Fibroblast of lung (primary cell): ENCODE results near the gene SIX6. TPM values are rescaled to one million over a fixed set of nuclear protein-coding genes. Genes with fewer than 3 reads are reported as not detected.
A peak's percentile ranks its signal among the peaks of the same experiment; 100 is the strongest.

Experiments used
- DNase-seq, 2 donors: peaks; one replicate each; pipeline versions ENCODE4 v3.0.0 to v3.0.0-alpha.2; 2010; ENCODE audit warnings: low read depth in 2 of 2
- H2AFZ ChIP-seq: 2 replicates; pipeline ENCODE4 v1.5.1; 2012; ENCODE audit warnings: low read length, control low read depth, inconsistent platforms
- H3K27ac ChIP-seq: 2 replicates; pipeline ENCODE4 v1.5.1; 2011; ENCODE audit warnings: low read length, control low read depth; ENCODE audit not compliant: insufficient read depth
- H3K27me3 ChIP-seq: 2 replicates; pipeline ENCODE4 v1.5.1; 2011; ENCODE audit warnings: mild to moderate bottlenecking, low read length; ENCODE audit not compliant: control insufficient read depth, insufficient read depth
- H3K36me3 ChIP-seq: 2 replicates; pipeline ENCODE4 v1.5.1; 2011; ENCODE audit warnings: low read length; ENCODE audit not compliant: control insufficient read depth, insufficient read depth
- H3K4me1 ChIP-seq: 2 replicates; pipeline ENCODE4 v1.5.1; 2011; ENCODE audit warnings: low read length; ENCODE audit not compliant: control insufficient read depth, insufficient read depth; ENCODE audit errors: extremely low read depth
- H3K4me2 ChIP-seq: 2 replicates; pipeline ENCODE4 v1.5.1; 2011; ENCODE audit warnings: low read length, control low read depth; ENCODE audit not compliant: insufficient read depth; ENCODE audit errors: extremely low read depth
- H3K4me3 ChIP-seq, 4 experiments: fragments of 200-600 bp in 1 of 4; sonication (generic) in 1 of 4; replicated peaks in 1 of 4; 2 replicates each; pipeline ENCODE4 v1.5.1; 2011 to 2016; ENCODE audit warnings: low read length in 4 of 4, low read depth in 3 of 4, mild to moderate bottlenecking in 3 of 4, control low read depth in 2 of 4, inconsistent platforms in 1 of 4, mixed read lengths in 1 of 4; ENCODE audit not compliant: insufficient read depth in 1 of 4; ENCODE audit errors: control extremely low read depth in 1 of 4
- H3K79me2 ChIP-seq: 2 replicates; pipeline ENCODE4 v1.5.1; 2012; ENCODE audit warnings: mild to moderate bottlenecking, low read length, inconsistent platforms; ENCODE audit not compliant: control insufficient read depth, insufficient read depth
- H3K9ac ChIP-seq: 2 replicates; pipeline ENCODE4 v1.5.1; 2011; ENCODE audit warnings: mild to moderate bottlenecking, low read length, control low read depth; ENCODE audit not compliant: insufficient read depth
- H3K9me3 ChIP-seq: 2 replicates; pipeline ENCODE4 v1.5.1; 2012; ENCODE audit warnings: low read depth, low read length; ENCODE audit not compliant: control insufficient read depth, insufficient read depth
- H4K20me1 ChIP-seq: 2 replicates; pipeline ENCODE4 v1.5.1; 2011; ENCODE audit warnings: low read length; ENCODE audit not compliant: control insufficient read depth, insufficient read depth; ENCODE audit errors: extremely low read depth
- EZH2 ChIP-seq: IDR thresholded peaks from 2 replicates; pipeline ENCODE4 v1.5.1; 2012; ENCODE audit warnings: low read length, control low read depth, mild to moderate bottlenecking; ENCODE audit errors: missing control alignments
- polyA plus RNA-seq, 2 donors: library from polyadenylated mRNA; depleted of rRNA in 1 of 2; stranded (reverse) in 1 of 2; unstranded in 1 of 2; fragments of >200 nt; gene quantifications; 2 replicates each; pipeline ENCODE4 v1.2.1, GENCODE V29; 2011 to 2012; ENCODE audit warnings: missing spikeins in 1 of 2
- total RNA-seq: library from RNA; depleted of rRNA; stranded (reverse); fragments of >200 nt; gene quantifications from 2 replicates; pipeline ENCODE4 v1.2.1, GENCODE V29; 2014
- TF ChIP-seq, protein P1 (sequence below), 2 donors: IDR thresholded peaks in 1 of 2; conservative IDR thresholded peaks in 1 of 2; 1 replicate in 1 of 2; 2 replicates in 1 of 2; pipeline ENCODE4 v1.5.1; 2011 to 2012; ENCODE audit warnings: low read length in 2 of 2, control low read depth in 1 of 2, inconsistent platforms in 1 of 2, low read depth in 1 of 2, mild to moderate bottlenecking in 1 of 2

The SIX6 gene
- total and polyA plus RNA-seq, 2 donors (not counting 1 experiment from before 2014, with no cell fraction given), result not detected

- Histone ChIP-seq H3K4me3 (no peak overlapping the region), H3K9ac (no peak overlapping the region), H3K9me3 (no peaks in the 10 kb centered on the region), H2AFZ (no peak overlapping the region), H4K20me1 (no peaks in the 10 kb centered on the region), H3K4me1 (no peaks in the 10 kb centered on the region), H3K79me2 (no peaks in the 10 kb centered on the region), H3K27me3 (peaks cover 81% of the 10 kb centered on the region), H3K27ac (no peak overlapping the region), H3K36me3 (no peaks in the 10 kb centered on the region), H3K4me2 (no peak overlapping the region)
- peak; percentile 94 for TF ChIP-seq EZH2
- TF ChIP-seq, protein P1, sequence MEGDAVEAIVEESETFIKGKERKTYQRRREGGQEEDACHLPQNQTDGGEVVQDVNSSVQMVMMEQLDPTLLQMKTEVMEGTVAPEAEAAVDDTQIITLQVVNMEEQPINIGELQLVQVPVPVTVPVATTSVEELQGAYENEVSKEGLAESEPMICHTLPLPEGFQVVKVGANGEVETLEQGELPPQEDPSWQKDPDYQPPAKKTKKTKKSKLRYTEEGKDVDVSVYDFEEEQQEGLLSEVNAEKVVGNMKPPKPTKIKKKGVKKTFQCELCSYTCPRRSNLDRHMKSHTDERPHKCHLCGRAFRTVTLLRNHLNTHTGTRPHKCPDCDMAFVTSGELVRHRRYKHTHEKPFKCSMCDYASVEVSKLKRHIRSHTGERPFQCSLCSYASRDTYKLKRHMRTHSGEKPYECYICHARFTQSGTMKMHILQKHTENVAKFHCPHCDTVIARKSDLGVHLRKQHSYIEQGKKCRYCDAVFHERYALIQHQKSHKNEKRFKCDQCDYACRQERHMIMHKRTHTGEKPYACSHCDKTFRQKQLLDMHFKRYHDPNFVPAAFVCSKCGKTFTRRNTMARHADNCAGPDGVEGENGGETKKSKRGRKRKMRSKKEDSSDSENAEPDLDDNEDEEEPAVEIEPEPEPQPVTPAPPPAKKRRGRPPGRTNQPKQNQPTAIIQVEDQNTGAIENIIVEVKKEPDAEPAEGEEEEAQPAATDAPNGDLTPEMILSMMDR (conservative IDR thresholded peaks at IDR 0.05 in 1 of 2, IDR thresholded peaks at IDR 0.05 in 1 of 2; ENCODE audit: low read depth in 1 of 2, low read length in 2 of 2), result no peak
- peak in 1 of 2 donors; percentile 29 for DNase-seq
Measured at GRCh38 chr14:60509438-60510253, 700 bp downstream of the SIX6 start.

- Histone ChIP-seq H3K4me2 (no peak overlapping the region), H2AFZ (no peak overlapping the region), H3K4me1 (no peaks in the 10 kb centered on the region), H3K27me3 (peaks cover 88% of the 10 kb centered on the region), H4K20me1 (no peaks in the 10 kb centered on the region), H3K27ac (no peak overlapping the region), H3K9me3 (no peaks in the 10 kb centered on the region), H3K79me2 (no peaks in the 10 kb centered on the region), H3K4me3 (no peak overlapping the region), H3K9ac (no peak overlapping the region), H3K36me3 (no peaks in the 10 kb centered on the region)
- DNase-seq, result no peak
- TF ChIP-seq, protein P1 (conservative IDR thresholded peaks at IDR 0.05 in 1 of 2, IDR thresholded peaks at IDR 0.05 in 1 of 2; ENCODE audit: low read depth in 1 of 2, low read length in 2 of 2), result no peak
- peak; percentile 91 for TF ChIP-seq EZH2
Measured at GRCh38 chr14:60510254-60510950, 1.5 kb downstream of the SIX6 start.

DNA sequence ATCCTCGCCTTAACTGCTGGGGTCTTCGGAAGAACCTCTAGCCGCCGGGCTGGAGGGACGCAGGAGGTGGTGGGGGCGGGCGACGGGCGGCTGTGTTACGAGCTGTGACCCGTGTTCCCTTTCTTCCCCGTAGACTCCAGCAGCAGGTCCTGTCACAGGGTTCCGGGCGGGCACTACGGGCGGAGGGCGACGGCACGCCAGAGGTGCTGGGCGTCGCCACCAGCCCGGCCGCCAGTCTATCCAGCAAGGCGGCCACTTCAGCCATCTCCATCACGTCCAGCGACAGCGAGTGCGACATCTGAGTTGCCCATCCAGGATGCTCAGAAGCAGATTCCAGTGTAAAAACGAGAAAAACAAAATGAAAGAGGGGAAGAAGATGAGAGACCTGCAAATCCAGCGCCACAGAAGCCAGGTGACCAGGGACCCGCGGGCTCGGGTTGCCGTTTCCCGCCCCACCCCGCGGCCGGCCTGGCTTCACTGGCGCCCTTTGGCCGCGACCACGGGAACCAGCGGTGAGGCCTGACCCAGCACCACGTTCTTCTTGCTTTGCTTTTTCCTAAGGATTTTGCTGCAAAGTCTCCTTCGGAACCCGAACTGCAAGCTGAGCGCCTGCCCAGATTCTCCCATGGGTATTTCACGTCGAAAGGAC lies 2.1 kb downstream of the SIX6 start:
- Histone ChIP-seq H3K4me1 (no peaks in the 10 kb centered on the region), H3K79me2 (no peaks in the 10 kb centered on the region), H3K9me3 (no peaks in the 10 kb centered on the region), H3K36me3 (no peaks in the 10 kb centered on the region), H3K4me3 (no peak overlapping the region), H4K20me1 (no peaks in the 10 kb centered on the region), H3K27me3 (peaks cover 89% of the 10 kb centered on the region), H3K9ac (no peak overlapping the region), H3K4me2 (no peak overlapping the region), H2AFZ (no peak overlapping the region), H3K27ac (no peak overlapping the region)
- no peak for DNase-seq
- TF ChIP-seq, protein P1 (conservative IDR thresholded peaks at IDR 0.05 in 1 of 2, IDR thresholded peaks at IDR 0.05 in 1 of 2; ENCODE audit: low read depth in 1 of 2, low read length in 2 of 2), result no peak
- peak; percentile 46 for TF ChIP-seq EZH2
